GM10847 (cell line): Measurements from ENCODE around the gene ERCC1.

Experiments
- POLR2A ChIP-seq: IDR thresholded peaks from 2 replicates; pipeline ENCODE4 v1.6.1; 2011; ENCODE audit not compliant: insufficient read length; ENCODE audit errors: extremely low read depth

The ERCC1 gene

DNA sequence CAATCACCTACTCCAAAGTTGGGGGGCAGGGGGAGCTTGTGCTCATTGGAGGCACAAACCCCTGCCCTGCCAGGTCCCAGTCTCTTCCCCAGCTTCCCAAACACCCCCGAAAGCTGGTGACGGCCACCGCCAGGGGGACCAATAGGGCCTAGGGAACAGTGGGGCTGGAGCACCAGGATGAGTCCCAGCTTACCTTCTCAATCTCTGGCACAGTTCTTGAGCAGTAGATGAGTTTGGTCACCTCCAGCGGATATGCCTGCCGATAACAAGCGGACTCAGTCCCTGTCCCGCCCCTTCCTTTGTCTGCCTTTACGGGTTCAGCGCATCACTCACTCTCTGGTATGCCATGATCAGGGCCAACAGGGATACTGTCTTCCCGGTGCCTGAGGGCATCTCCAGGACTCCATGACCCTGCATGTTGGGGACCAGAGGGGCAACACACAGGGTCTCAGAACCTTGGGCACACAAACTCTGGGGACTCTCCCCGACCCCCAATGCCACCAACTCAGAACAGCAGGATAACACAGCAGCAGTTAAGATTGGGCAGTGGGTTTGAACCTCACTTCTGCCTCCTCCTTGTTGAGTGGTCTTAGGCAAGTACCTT is 54.9 kb downstream of the ERCC1 start:
- no peak for TF ChIP-seq POLR2A

DNA sequence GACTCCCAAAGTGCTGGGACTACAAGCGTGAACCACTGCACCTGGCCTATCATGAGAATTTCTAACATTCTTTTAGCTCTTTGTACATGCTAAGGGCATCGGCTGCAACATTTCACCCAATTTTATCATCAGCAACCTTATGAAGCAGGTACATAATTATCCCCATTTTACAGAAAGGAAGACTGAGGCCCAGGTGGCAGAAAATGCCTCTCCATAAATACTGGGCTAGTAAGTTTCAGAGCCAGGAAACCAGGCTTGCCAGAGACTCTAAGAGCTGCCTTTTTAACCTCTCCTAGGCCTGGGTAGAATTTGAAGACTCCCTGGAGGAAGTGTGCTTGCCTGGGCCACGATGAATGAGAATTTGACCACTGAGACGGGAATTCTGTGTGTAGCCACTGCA is 55.6 kb downstream of the ERCC1 start:
- no peak for TF ChIP-seq POLR2A

DNA sequence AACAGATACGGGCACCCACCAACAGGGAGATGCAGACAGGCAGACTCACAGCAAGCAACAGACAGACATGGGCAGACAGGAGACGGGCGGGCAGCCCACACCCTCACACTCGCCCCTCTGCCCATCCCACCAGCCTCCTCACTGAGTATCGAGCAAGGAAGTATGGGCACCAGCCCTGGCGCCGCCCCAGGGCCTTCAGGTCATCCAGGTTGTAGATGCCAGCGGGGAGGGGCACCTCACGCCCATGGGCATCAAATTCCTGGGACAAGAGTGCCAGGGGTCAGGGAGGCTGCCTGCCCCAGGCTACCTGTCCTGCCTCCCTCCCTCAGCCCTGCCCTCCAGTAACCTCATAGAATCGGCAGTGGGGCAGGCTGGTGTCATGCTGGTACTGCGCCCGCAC is 59.0 kb downstream of the ERCC1 start:
- TF ChIP-seq POLR2A = no peak

DNA sequence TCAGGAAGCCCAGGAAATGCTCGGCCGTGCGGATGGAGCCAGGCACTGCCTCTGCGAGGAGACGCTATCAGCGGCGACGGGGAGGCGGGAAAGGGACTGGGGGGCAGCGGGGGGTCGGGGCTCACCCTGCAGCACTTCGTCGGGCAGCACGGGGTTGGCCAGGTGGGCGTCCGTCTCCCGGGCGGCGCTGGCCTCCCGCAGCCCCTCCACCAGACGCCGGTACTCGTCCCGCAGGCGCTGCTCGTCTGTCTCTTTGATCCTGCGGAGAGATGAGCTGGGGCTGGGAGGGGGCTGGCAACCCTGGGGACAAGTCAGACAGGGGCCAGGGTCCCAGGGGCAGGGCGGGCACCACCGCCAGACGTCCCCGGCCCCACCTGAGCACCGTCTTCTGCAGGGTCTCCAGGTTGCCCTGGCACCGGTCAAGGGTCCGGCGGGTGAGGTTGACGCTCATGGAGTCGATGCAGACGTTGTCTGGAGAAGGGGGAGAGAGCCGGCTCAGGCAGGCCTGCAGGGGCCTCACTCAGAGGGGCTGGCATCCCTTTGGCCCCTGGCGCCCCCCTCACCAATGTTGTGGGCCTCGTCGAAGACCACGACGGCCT is 59.8 kb downstream of the ERCC1 start:
- no peak for TF ChIP-seq POLR2A

DNA sequence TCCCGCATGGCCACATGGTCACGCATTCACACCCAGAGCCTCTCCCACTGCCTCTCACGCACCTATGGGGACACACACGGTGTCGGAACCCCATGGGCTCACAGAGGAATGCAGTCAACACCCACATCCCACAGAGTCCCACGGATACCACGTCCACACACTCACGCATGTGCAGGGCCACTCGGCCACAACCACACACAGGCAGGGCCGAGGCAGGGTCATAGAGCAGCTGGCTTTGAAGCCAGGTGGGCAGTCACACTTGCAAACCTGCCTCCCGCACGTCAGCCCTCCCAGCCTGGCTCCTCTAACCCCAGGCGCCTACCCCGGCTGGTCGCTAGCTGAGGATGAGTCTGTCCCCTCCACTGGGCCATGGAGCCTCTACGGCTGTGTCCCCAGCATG is 61.4 kb downstream of the ERCC1 start:
- no peak for TF ChIP-seq POLR2A

DNA sequence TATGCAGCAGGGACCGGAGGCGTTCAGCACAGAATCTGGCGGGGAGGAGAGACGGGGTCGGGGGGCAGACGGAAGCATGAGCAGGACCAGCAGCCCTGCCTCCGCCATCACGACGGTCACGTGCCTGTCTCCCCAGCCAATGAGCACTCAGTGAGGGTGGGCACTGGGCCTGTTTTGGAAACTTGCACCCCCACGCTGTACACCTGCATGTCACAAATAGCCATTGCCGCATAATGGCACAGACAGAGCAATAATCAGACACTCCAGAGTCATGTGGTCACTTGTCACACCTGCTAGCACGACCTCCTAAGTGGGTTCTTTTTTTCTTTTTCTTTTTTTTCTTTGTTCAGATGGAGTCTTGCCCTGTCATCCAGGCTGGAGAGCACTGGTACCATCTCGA is 62.1 kb downstream of the ERCC1 start:
- no peak for TF ChIP-seq POLR2A

DNA sequence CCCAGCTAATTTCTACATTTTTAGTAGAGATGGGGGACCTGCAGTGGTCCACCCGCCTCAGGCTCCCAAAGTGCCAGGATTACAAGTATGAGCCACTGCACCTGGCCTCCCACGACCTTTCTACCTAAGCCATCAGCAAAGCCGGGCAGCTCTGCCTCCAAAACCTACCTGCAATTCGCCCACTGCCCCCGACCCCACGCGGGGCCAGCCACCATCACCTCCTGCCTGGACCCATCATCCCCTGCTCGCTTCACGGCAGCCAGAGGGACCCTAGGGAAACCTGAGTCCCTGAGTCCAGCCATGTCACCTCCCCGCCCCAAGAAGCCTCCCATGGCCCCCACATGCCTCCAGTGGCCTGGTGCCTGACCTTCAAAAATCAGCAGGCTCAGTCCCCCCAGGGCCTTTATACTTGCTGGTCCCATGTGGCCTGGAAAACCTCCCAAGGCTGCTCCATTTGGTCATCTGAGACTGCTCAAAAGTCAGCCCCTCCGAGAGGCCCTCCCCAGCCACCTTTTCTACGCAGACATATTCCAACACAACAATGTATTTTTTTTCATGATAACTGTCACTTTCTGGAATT is 65.4 kb downstream of the ERCC1 start:
- TF ChIP-seq POLR2A = no peak

DNA sequence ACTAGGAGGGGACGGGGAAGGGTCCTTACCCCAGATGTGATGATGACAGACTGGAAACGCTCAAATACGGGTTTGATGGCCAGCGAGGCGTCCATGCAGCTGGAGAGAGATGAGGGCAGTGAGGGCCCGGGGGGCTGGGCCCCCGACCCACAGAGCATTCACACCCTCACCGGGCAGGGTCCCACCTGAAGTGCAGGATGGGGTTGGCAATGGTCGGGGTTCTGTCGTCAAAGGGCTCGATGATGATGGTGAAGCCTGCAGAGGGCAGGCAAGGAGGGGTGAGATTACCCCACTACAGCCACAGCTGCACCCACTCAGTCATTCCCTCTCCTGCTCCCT is 66.3 kb downstream of the ERCC1 start:
- no peak for TF ChIP-seq POLR2A
